Measurements from ENCODE around the gene PTPRS.

GRCh38 chr19:5345895-5346386, 5.3 kb upstream of the PTPRS start:
- TF ChIP-seq GATA2 (IDR thresholded peaks at IDR 0.05; ENCODE audit: low read depth, low read length), result no peak
- no peak for TF ChIP-seq GATA3 (IDR thresholded peaks at IDR 0.05; ENCODE audit: low read depth, low read length)

Data from SH-SY5Y (cell line).